H7 (cell line): ENCODE measurements around the gene CCSER1. TPM values are rescaled to one million over a fixed set of nuclear protein-coding genes. Genes with fewer than 3 reads are reported as not detected.
"Not testable (repeated sequence)": the region's sequence is repeated elsewhere in the genome, so short reads cannot be mapped to it uniquely, and the experiment has no call there.

Experiments used
- DNase-seq: peaks from one replicate; pipeline ENCODE4 v3.0.0; 2012
- H3K27me3 ChIP-seq: 2 replicates; pipeline ENCODE4 v1.6.0; 2011; ENCODE audit warnings: mild to moderate bottlenecking, low read length; ENCODE audit not compliant: control insufficient read depth, insufficient read depth
- H3K36me3 ChIP-seq: replicated peaks from 2 replicates; pipeline ENCODE4 v1.5.1; 2011; ENCODE audit warnings: low read length; ENCODE audit not compliant: control insufficient read depth, insufficient read depth
- H3K4me3 ChIP-seq: 2 replicates; pipeline ENCODE4 v1.5.1; 2011; ENCODE audit warnings: low read depth, mild to moderate bottlenecking, control low read depth, low read length, moderate library complexity; ENCODE audit not compliant: insufficient read depth
- total RNA-seq: library from RNA; depleted of rRNA; stranded (reverse); fragments of >200 nt; shearing (Covaris generic); gene quantifications from 2 replicates; pipeline ENCODE4 v1.2.3, GENCODE V29; 2014

CCSER1 gene
- total RNA-seq, 1 experiment from 2014 or later = 1.1 TPM

DNA sequence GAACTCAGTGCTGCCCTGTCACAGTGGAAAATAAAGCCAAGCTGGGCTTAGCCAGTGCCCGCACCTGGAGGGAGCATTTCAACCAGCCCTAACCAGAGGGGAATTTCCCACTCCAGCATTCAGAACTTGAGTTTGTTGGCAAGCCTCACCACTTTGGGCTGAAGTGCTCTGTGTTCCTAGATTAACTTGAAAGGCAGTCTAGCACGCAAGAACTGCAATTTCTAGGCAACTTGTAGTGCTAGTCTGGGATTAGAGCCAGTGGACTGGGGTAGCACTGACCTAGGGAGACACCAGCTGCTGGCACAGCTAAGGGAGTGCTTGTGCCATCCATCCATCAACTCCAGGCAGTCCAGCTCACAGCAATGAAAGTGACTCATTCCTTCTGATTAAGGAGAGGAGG is 1115.9 kb downstream of the CCSER1 start:
- H3K27me3 ChIP-seq = no peaks in the 10 kb centered on the region
- no peak for DNase-seq
- no peak overlapping the region for H3K4me3 ChIP-seq
- no peaks in the 10 kb centered on the region for H3K36me3 ChIP-seq

DNA sequence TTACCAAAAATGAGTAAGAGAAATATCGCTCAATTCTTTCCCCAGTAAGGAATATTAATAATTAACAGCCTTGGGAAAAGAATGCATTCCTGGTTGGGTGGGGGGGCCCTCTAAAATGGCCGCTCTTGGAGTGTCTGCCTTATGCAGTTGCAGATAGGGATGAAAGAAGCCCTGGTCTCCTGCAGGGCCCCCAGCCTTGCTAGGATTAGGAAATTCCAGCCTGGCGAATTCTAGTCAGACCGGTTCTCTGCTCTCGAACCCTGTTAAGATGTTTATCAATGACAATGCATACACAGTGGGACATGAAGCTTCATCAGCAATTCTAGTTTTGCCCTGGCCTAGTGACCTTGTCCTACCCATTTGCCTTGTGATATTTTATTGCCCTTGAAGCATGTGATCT is 1128.8 kb downstream of the CCSER1 start:
- H3K36me3 ChIP-seq = no peaks in the 10 kb centered on the region
- DNase-seq = peak; percentile 5
- no peak overlapping the region for H3K4me3 ChIP-seq
- no peaks in the 10 kb centered on the region for H3K27me3 ChIP-seq

DNA sequence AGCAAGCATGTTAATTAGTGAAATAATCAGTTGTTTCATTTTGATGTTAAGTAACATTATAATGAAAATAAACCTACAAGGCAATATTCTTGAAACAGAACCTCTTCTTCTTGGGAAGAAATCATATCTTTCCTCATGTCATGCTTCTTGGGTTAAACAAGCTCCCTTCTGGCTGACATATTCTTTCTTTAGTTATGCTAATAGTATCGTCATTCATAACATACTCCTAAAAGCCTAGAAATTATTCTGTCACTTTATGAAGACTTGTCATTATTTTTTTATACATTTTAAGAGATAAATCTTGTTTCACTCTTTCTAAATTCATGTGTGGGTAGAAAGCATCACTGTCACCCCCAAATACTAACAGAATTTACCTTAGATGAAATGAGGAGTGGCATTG is 1129.6 kb downstream of the CCSER1 start:
- Histone ChIP-seq H3K36me3 (no peaks in the 10 kb centered on the region), H3K4me3 (no peak overlapping the region), H3K27me3 (no peaks in the 10 kb centered on the region)
- no peak for DNase-seq

DNA sequence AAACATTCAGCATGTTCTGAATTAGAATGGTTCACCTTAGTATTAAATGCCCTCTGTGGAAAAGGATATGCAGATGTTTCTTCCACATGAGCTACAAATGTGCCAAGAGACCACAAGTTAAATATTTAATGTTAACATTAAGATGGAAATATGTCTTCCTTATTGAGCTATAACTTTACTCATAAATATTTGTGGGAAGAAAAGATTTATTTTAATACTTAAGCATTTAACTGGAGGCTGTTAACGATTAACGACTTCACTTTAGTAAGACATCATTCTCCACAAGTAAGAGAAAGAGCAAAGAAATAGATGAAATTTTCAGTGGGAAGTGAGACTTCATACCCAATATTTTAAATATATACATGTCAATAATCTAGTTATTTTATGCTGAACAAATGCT is 1130.5 kb downstream of the CCSER1 start:
- DNase-seq = no peak
- no peak overlapping the region for H3K4me3 ChIP-seq
- H3K27me3 ChIP-seq = no peaks in the 10 kb centered on the region
- no peaks in the 10 kb centered on the region for H3K36me3 ChIP-seq

DNA sequence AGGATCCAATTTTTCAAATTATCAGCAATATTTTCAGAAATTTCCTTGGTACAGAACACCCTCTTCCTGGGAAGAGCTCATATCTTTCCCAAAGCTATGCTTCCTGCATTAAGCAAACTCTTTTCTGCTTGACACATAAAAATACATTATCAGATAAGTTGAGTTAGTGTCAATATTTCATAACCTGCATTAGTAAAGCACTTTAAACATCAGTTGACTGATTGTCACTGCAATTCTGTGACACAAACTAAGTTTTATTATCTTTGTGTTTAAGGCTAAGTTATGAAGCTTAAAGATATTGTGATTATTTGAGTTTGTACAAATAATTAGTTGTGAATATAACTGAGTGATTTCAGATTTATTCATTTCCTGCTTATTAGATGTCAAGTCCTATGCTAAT is 1131.1 kb downstream of the CCSER1 start:
- DNase-seq = no peak
- Histone ChIP-seq H3K27me3 (no peaks in the 10 kb centered on the region), H3K4me3 (no peak overlapping the region), H3K36me3 (no peaks in the 10 kb centered on the region)

DNA sequence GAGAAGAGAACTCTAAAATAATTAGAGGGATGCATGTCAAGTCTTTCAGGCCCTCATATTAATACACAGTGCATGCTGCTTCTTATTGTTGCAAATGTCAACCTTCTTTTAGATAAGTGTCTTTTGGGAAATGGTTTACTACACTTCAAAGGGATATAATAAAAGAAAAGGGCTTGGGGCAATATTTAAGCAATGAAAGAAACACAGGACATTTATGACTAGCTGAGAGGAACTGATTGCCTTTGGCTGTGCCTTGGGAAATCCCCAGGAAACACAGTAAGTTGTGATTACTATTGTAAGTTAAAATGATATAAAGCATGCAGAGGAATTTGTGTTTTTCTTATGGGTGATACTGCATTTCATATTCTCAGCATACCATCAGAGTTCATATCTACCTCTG is 1140.3 kb downstream of the CCSER1 start:
- H3K27me3 ChIP-seq = no peaks in the 10 kb centered on the region
- no peak overlapping the region for H3K4me3 ChIP-seq
- no peak for DNase-seq
- no peaks in the 10 kb centered on the region for H3K36me3 ChIP-seq

DNA sequence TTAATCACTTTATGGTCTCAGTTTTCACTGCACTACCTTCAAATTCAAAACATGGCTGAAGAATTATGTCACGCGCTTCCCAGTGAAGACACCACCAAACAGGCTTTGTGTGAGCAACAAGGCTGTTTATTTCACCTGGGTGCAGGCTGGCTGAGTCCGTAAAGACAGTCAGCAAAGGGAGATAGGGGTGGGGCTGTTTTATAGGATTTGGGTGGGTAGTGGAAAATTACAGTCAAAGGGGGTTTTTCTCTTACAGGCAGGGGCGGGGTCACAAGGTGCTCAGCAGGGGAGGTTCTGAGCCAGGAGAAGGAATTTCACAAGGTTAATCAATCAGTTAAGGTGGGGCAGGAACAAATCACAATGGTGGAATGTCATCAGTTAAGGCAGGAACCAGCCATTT is 1141.3 kb downstream of the CCSER1 start:
- H3K36me3 ChIP-seq, H3K27me3 ChIP-seq, DNase-seq, H3K4me3 ChIP-seq: not testable (repeated sequence)

DNA sequence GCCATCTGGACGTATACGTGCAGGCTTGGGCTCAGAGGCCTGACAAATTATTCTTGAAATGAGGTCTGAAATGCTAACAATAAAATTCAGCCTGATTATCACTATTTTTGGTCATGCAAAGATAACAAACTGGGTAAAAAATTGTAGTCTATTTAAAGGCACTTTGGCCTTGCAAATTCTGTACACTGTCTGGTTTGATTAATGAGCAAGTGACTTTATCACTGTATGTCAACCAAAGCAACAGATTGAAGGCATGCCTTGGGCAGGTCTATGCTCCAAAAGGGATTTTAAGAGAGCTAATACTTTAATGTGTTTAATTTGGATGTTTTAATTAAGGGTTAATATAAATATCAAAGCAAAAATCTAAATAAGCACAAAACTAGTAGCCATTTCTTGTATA is 1141.7 kb downstream of the CCSER1 start:
- Histone ChIP-seq H3K4me3 (no peak overlapping the region), H3K27me3 (no peaks in the 10 kb centered on the region), H3K36me3 (no peaks in the 10 kb centered on the region)
- DNase-seq = no peak

DNA sequence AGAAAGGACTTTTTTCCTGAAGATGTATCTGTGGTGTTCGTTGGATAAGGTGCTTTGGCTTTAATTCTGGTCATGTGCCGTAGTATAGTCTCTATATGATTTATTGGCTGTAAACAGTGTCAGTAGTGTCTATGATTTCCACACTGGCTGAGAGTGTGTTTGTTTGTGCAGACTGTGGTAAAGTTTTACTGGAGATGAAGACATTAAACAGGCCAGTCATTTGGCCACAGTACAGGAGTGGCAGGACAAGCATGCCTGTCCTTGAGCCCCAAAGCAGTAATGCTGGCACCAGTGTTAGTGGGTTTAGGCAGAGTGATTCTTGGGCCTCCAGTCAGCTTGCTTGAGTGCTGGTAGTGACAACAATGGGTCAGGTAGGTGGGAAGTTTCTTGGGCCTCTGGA is 1152.7 kb downstream of the CCSER1 start:
- H3K36me3 ChIP-seq = no peaks in the 10 kb centered on the region
- no peak for DNase-seq
- no peak overlapping the region for H3K4me3 ChIP-seq
- no peaks in the 10 kb centered on the region for H3K27me3 ChIP-seq

DNA sequence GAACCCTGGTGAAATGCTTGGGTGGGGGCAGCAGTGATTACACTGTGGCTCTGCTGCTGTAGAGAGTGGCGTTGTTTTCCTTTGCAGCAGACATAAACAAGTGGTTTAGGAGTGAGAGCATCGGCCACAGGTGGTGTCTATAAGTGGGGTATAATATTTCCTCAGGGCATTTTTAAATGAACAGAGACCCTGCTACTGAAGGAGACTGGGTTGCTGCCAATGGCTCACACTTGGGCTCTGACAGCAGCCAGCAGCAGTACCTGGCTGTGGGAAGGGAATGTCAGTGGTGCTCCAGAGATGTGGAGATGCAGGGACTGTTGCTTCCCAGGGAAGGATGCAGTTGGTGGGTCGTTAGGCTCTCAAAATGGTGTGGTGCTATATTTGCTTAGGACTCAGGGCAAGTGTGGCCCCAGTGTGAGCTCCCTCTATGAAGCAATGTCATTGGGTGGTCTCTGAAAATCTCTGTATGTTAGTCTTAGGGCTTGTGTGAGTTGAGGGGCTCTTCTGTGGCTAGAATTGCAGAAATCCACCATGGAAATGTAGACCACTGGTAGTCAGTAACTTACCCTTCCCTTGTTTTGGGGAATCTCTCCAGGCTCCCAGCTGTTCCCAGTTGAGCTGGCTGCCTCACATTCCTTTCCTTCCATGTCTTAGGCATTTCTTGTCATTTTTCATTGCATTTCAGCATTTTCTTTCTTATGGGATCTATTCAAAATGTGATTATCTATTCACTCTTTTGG is 1153.5 kb downstream of the CCSER1 start:
- no peaks in the 10 kb centered on the region for H3K27me3 ChIP-seq
- H3K4me3 ChIP-seq = no peak overlapping the region
- H3K36me3 ChIP-seq = no peaks in the 10 kb centered on the region
- no peak for DNase-seq

DNA sequence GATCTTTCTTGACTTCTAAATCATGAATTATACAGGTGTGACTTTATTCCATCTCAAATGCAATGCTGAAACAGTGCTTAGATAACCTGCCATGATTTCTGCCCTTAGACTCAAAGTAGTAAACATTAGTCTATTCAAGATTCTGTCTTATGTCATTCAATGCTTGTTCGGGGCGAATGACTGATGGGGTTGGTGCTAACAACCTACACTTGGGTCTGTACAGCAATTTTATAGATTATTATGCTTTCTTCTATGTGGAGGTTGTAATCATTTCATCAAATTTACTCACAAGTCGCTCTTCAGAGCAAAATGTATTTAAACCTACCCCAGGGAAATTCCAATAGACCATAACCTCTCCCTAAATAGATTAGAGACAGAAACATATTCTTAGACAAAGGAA is 1155.0 kb downstream of the CCSER1 start:
- no peak overlapping the region for H3K4me3 ChIP-seq
- H3K27me3 ChIP-seq = no peaks in the 10 kb centered on the region
- DNase-seq = no peak
- no peaks in the 10 kb centered on the region for H3K36me3 ChIP-seq

DNA sequence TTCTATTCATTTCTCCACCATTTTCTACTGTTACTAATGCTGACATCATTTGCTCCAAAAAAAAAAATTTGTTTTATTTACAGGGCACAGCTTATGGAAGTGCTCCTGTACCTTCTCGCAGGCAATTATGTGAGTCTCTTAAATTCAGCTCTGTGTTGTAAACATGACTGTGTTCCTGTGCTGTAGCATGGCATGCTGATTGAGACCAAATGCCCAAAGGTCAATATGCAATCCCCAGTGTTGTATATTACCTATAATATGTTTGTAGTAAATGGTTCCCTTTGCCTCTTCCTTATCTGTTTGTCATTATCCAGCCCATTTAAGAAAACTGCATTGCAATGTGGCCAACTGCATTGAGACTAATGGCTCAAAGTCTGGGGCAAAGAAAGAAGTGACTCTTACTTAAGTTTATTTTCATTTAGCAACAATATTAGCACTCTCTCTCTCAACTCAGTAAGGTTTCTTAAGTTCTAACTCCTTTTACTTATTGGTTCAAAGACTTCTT is 1156.6 kb downstream of the CCSER1 start:
- H3K27me3 ChIP-seq = no peaks in the 10 kb centered on the region
- no peaks in the 10 kb centered on the region for H3K36me3 ChIP-seq
- no peak overlapping the region for H3K4me3 ChIP-seq
- no peak for DNase-seq

DNA sequence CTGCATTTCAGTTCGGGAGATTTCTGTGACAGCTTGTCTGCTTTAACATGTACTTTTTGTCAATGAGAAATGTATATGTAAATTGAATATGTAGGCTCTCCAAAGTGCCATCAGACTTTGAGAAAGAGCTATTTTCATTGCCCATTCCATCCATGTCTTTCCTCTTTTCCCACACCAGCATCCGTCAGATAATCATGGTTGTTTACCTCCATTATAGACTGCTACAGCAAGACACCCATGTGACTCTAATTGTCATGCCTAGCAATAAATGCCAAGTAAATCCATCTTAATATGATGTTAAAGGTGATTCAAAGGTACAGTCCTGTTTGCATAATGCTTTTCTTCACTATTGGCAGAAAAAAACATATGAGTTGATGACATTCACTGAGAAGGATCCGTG is 1157.3 kb downstream of the CCSER1 start:
- H3K27me3 ChIP-seq = no peaks in the 10 kb centered on the region
- H3K4me3 ChIP-seq = no peak overlapping the region
- no peaks in the 10 kb centered on the region for H3K36me3 ChIP-seq
- DNase-seq = no peak

DNA sequence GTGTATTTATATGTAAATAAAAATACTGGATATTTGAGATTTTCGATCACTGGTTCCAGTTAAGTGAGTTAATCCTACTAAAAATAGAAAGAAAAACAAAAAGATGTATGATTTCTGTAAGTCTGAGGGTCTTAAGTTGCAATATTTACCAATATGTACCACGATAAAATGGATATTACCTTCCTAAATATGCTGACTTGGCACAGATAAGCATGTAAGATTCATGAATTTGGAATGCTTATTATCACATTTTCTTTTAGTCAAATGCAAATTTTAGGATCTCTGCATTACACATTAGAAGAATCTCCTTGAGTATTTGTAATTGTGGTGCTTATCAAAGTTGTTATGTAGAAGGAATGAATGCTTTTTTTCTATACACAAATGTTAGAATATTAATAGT is 1158.3 kb downstream of the CCSER1 start:
- DNase-seq = no peak
- H3K4me3 ChIP-seq = no peak overlapping the region
- no peaks in the 10 kb centered on the region for H3K27me3 ChIP-seq
- H3K36me3 ChIP-seq = no peaks in the 10 kb centered on the region

DNA sequence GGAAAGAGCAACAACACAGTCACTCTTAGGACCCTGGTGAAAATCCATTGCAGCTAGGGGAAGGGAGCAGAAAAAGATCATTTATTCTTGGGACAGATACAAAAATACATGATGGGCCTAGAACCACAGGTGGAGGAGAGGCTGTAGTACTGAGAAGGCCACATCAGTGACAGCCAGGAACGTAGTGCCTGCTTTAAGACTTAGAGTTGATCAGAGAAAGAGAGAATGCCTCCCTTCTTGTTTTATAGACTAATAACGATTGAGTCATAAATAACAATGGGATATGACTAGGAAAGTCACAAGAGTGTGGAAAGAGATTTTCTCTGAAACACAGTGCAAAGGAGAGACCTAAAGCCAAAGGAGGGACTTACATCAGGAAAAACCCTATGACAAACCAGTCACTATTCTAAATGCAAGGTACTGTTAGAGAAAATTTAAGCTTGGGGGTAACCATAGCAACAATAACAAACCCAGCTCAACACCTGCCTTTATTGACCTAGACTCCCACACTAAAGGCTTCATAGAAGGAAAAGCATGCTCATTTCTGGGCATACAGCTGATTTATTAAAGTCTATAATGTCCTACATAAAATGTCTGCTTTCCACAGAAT is 1161.6 kb downstream of the CCSER1 start:
- Histone ChIP-seq H3K36me3 (no peaks in the 10 kb centered on the region), H3K4me3 (no peak overlapping the region), H3K27me3 (no peaks in the 10 kb centered on the region)
- DNase-seq = no peak
